IMR-90 (cell line): Measurements from ENCODE around the gene PRELID1. TPM values are rescaled to one million over a fixed set of nuclear protein-coding genes. Genes with fewer than 3 reads are reported as not detected.

Experiments used
- ATAC-seq: fragments of 200-7000 bp; cut with Tn5 transposase; 2 replicates; pipeline ENCODE4 v1.9.1; 2020; ENCODE audit warnings: low read depth, mild to moderate bottlenecking, moderate library complexity
- BruUV-seq: library from RNA; stranded (reverse); fragments of 400-500 nt; replicated peaks from 2 replicates; lab custom pipeline; 2021; lab: Mats Ljungman, UMichigan
- CTCF ChIA-PET: fragments of 300-600 bp; formaldehyde crosslinking; extraction: SDS; loops from one replicate; lab custom pipeline; 2021; ENCODE audit warnings: antibody characterized with exemption; lab: Yijun Ruan, JAX
- POLR2A ChIA-PET: fragments of 300-600 bp; sonication (Branson Sonifier 250); formaldehyde crosslinking; loops from one replicate; lab custom pipeline; 2022; ENCODE audit warnings: antibody characterized with exemption; ENCODE audit not compliant: unreplicated experiment; lab: Charles Lee
- DNase-seq: peaks from one replicate; pipeline ENCODE4 v3.0.0; 2013
- H2AFZ ChIP-seq: replicated peaks from 2 replicates; pipeline ENCODE3; 2013; ENCODE audit warnings: low read length, mild to moderate bottlenecking; ENCODE audit not compliant: poor library complexity
- H2AK5ac ChIP-seq: 2 replicates; pipeline ENCODE4 v1.6.1; 2013; ENCODE audit warnings: low read depth, low read length, inconsistent platforms
- H2AK9ac ChIP-seq: replicated peaks from 2 replicates; pipeline ENCODE3; 2013; ENCODE audit warnings: mild to moderate bottlenecking, low read depth, low read length, moderate library complexity; ENCODE audit not compliant: poor library complexity
- H2BK120ac ChIP-seq: 2 replicates; pipeline ENCODE4 v1.6.1; 2013; ENCODE audit warnings: low read depth, low read length, inconsistent platforms
- H2BK15ac ChIP-seq: 3 replicates; pipeline ENCODE4 v1.6.1; 2013; ENCODE audit warnings: low read depth, low read length, inconsistent platforms
- H2BK20ac ChIP-seq: 2 replicates; pipeline ENCODE4 v1.6.1; 2013; ENCODE audit warnings: low read depth, mild to moderate bottlenecking, inconsistent platforms, low read length, moderate library complexity
- H2BK5ac ChIP-seq: 2 replicates; pipeline ENCODE4 v1.6.1; 2013; ENCODE audit warnings: mild to moderate bottlenecking, low read depth, low read length, inconsistent platforms; ENCODE audit not compliant: poor library complexity, severe bottlenecking
- H3K14ac ChIP-seq: replicated peaks from 2 replicates; pipeline ENCODE4 v1.6.1; 2013; ENCODE audit warnings: low read depth, low read length, inconsistent platforms
- H3K18ac ChIP-seq: 2 replicates; pipeline ENCODE4 v1.6.1; 2013; ENCODE audit warnings: low read depth, low read length, control low read depth
- H3K23ac ChIP-seq: 2 replicates; pipeline ENCODE4 v1.6.1; 2013; ENCODE audit warnings: low read depth, low read length, inconsistent platforms
- H3K27ac ChIP-seq: 2 replicates; pipeline ENCODE4 v1.5.1; 2013; ENCODE audit warnings: mild to moderate bottlenecking, control low read depth, low read length; ENCODE audit not compliant: insufficient read depth
- H3K27me3 ChIP-seq: 2 replicates; pipeline ENCODE4 v1.6.1; 2013; ENCODE audit warnings: low read length; ENCODE audit not compliant: control insufficient read depth, insufficient read depth
- H3K36me3 ChIP-seq: 2 replicates; pipeline ENCODE4 v1.6.1; 2013; ENCODE audit warnings: low read length, mixed read lengths; ENCODE audit not compliant: control insufficient read depth, insufficient read depth
- H3K4ac ChIP-seq: 2 replicates; pipeline ENCODE4 v1.6.1; 2013; ENCODE audit warnings: low read depth, low read length, inconsistent platforms
- H3K4me1 ChIP-seq: 2 replicates; pipeline ENCODE4 v1.6.1; 2013; ENCODE audit warnings: low read length, mixed read lengths; ENCODE audit not compliant: control insufficient read depth, insufficient read depth
- H3K4me2 ChIP-seq: 2 replicates; pipeline ENCODE4 v1.6.1; 2013; ENCODE audit warnings: low read depth, mild to moderate bottlenecking, control low read depth, low read length, moderate library complexity
- H3K4me3 ChIP-seq: 2 replicates; pipeline ENCODE4 v1.5.1; 2013; ENCODE audit warnings: low read depth, mild to moderate bottlenecking, control low read depth, low read length, moderate library complexity; ENCODE audit not compliant: insufficient read depth
- H3K56ac ChIP-seq: 2 replicates; pipeline ENCODE4 v1.6.1; 2013; ENCODE audit warnings: low read length, inconsistent platforms; ENCODE audit not compliant: insufficient read depth; ENCODE audit errors: extremely low read depth
- H3K79me1 ChIP-seq, 2 experiments: 2 replicates each; pipeline ENCODE4 v1.6.1; 2013; ENCODE audit warnings: low read length in 2 of 2, inconsistent platforms in 1 of 2, low read depth in 1 of 2
- H3K9ac ChIP-seq: 2 replicates; pipeline ENCODE4 v1.6.1; 2013; ENCODE audit warnings: low read depth, low read length, control low read depth
- H3K9me1 ChIP-seq: 2 replicates; pipeline ENCODE4 v1.6.1; 2013; ENCODE audit warnings: low read length, inconsistent platforms; ENCODE audit not compliant: insufficient read depth
- H3K9me3 ChIP-seq: 2 replicates; pipeline ENCODE4 v1.6.1; 2013; ENCODE audit warnings: low read length; ENCODE audit not compliant: control insufficient read depth, insufficient read depth
- H4K20me1 ChIP-seq: 2 replicates; pipeline ENCODE4 v1.6.1; 2013; ENCODE audit warnings: low read length, inconsistent platforms; ENCODE audit not compliant: insufficient read depth
- H4K5ac ChIP-seq: 2 replicates; pipeline ENCODE4 v1.6.1; 2013; ENCODE audit warnings: mild to moderate bottlenecking, low read depth, low read length, control low read depth
- H4K8ac ChIP-seq, 2 experiments: 2 replicates each; pipeline ENCODE4 v1.6.1; 2013; ENCODE audit warnings: low read depth in 2 of 2, low read length in 2 of 2, control low read depth in 1 of 2, inconsistent platforms in 1 of 2
- H4K91ac ChIP-seq: 2 replicates; pipeline ENCODE4 v1.6.1; 2013; ENCODE audit warnings: low read depth, low read length, inconsistent platforms; ENCODE audit not compliant: insufficient read depth
- BHLHE40 ChIP-seq: fragments of 150-350 bp; IDR thresholded peaks from 2 replicates; pipeline ENCODE4 v1.6.1; 2016; ENCODE audit warnings: mild to moderate bottlenecking, low read depth, low read length
- CEBPB ChIP-seq: IDR thresholded peaks from 2 replicates; pipeline ENCODE4 v1.6.1; 2012; ENCODE audit warnings: low read depth, low read length, improper control_type of control experiment
- CHD1 ChIP-seq: IDR thresholded peaks from 2 replicates; pipeline ENCODE4 v1.6.1; 2012; ENCODE audit warnings: low read depth, low read length, improper control_type of control experiment
- ELK1 ChIP-seq: fragments of 150-350 bp; IDR thresholded peaks from 2 replicates; pipeline ENCODE4 v1.6.1; 2016; ENCODE audit warnings: low read depth, mild to moderate bottlenecking, low read length, moderate library complexity, borderline replicate concordance
- FOS ChIP-seq: fragments of 150-350 bp; IDR thresholded peaks from 2 replicates; pipeline ENCODE4 v1.6.1; 2016; ENCODE audit warnings: low read depth, low read length
- MAFK ChIP-seq: IDR thresholded peaks from 2 replicates; pipeline ENCODE4 v1.6.1; 2012; ENCODE audit warnings: low read depth, low read length, improper control_type of control experiment
- NFE2L2 ChIP-seq: fragments of 150-350 bp; IDR thresholded peaks from 2 replicates; pipeline ENCODE4 v1.6.1; 2016; ENCODE audit warnings: low read depth, mild to moderate bottlenecking, low read length
- RAD21 ChIP-seq: IDR thresholded peaks from 2 replicates; pipeline ENCODE4 v1.6.1; 2012; ENCODE audit warnings: low read length, improper control_type of control experiment
- RCOR1 ChIP-seq: IDR thresholded peaks from 2 replicates; pipeline ENCODE4 v1.6.1; 2012; ENCODE audit warnings: mild to moderate bottlenecking, low read length, improper control_type of control experiment; ENCODE audit not compliant: insufficient replicate concordance
- RFX5 ChIP-seq: IDR thresholded peaks from 2 replicates; pipeline ENCODE4 v1.8.0; 2012; ENCODE audit warnings: low read depth, mild to moderate bottlenecking, low read length, moderate library complexity
- SMC3 ChIP-seq: fragments of 150-350 bp; IDR thresholded peaks from 2 replicates; pipeline ENCODE4 v1.6.1; 2016; ENCODE audit warnings: low read depth, mild to moderate bottlenecking, antibody characterized with exemption, low read length, moderate library complexity
- USF2 ChIP-seq: fragments of 150-350 bp; IDR thresholded peaks from 2 replicates; pipeline ENCODE4 v1.6.1; 2017; ENCODE audit warnings: mild to moderate bottlenecking, antibody characterized with exemption, low read length, low read depth
- WGBS, 2 experiments: methylation state at CpG; one replicate each; pipeline versions ENCODE4 v1.1.5 to v1.1.7; 2013; ENCODE audit warnings: missing lambda C conversion rate in 2 of 2; ENCODE audit not compliant: insufficient read length in 1 of 2; ENCODE audit errors: extremely low coverage in 2 of 2; 5-methylcytosine and 5-hydroxymethylcytosine counted together
- dilution Hi-C: fragments of 300-500 bp; cut with HindIII; formaldehyde crosslinking; loops from one replicate; pipeline ENCODE4 v1.14.3; 2018; ENCODE audit warnings: low sequenced_read_pairs; ENCODE audit not compliant: unreplicated experiment
- in situ Hi-C: fragments of 300-500 bp; cut with MboI; formaldehyde crosslinking; loops from 3 replicates; pipeline ENCODE4 v1.14.3; 2019; ENCODE audit warnings: low sequenced_read_pairs, inconsistent platforms, mixed read lengths
- intact Hi-C: fragments of 100-400 bp; cut with micrococcal nuclease; formaldehyde crosslinking; loops from 2 replicates; pipeline ENCODE4 v1.10.0; 2022
- polyA plus RNA-seq, 3 experiments: library from polyadenylated mRNA; depleted of rRNA; stranded (reverse); fragments of >200 nt; gene quantifications; 2 replicates each; pipeline ENCODE4 v1.2.3, GENCODE V29; 2012; ENCODE audit warnings: low replicate concordance in 1 of 3
- total RNA-seq: library from RNA; depleted of rRNA; stranded (reverse); fragments of >200 nt; gene quantifications from 2 replicates; pipeline ENCODE4 v1.2.3, GENCODE V29; 2012

PRELID1 gene
- total and polyA plus RNA-seq, 2 of the 4 experiments (the other 2 are of a cell fraction): 116 to 239 TPM

GRCh38 chr5:177311723-177312648 lies 8.4 kb downstream of the PRELID1 start, which contains the start of gene MXD3:
MXD3 (minus strand) TSS chr5:177311898; CDS start chr5:177311830, 68 bp downstream.
- H2BK5ac ChIP-seq: peak within 1 kb of the TSS; percentile 16
- peaks cover 9 to 48% of the 10 kb centered on the region in 2 experiments; a peak in 3 of 4 replicates for H3K79me1 ChIP-seq
- H4K8ac ChIP-seq: peak within 1 kb of the TSS; percentile 26 to 66; a peak in 3 of 4 replicates
- peak within 1 kb of the TSS; percentile 71 for H2AK5ac ChIP-seq
- H3K4me3 ChIP-seq: peak within 1 kb of the TSS; percentile 44
- H3K36me3 ChIP-seq: peaks cover 5% of the 10 kb centered on the region
- H2BK20ac ChIP-seq: no peak within 1 kb of the TSS
- no peaks in the 10 kb centered on the region for H3K9me3 ChIP-seq
- DNase-seq (peak; percentile 90), ATAC-seq (peak; percentile 92)
- peak within 1 kb of the TSS; percentile 82 for H3K4me2 ChIP-seq
- peaks cover 7% of the 10 kb centered on the region; the same call in 1 of the 2 replicates for H3K4me1 ChIP-seq
- no peak within 1 kb of the TSS for H4K5ac ChIP-seq
- peak within 1 kb of the TSS; percentile 48 for H3K14ac ChIP-seq
- peak within 1 kb of the TSS; percentile 84 for H4K91ac ChIP-seq
- peak within 1 kb of the TSS; percentile 52; the same call in 1 of the 2 replicates for H3K27ac ChIP-seq
- WGBS, 2 experiments: 0% methylated on average over 43 of the region's 78 CpGs; no CpG with 5 or more reads in 1 of the 2 experiments
- H3K9me1 ChIP-seq: 0 out of 2 replicates have a peak, but pooled peaks cover 2% of the 10 kb centered on the region
- H3K27me3 ChIP-seq: no peaks in the 10 kb centered on the region
- H3K9ac ChIP-seq: peak within 1 kb of the TSS; percentile 42; the same call in 1 of the 2 replicates
- in situ Hi-C loops (loop anchor here (5.0 kb wide), 1 partner anchor 135 kb away; the partner anchor contains the start of gene PRR7), intact Hi-C loops (loop anchor here (2.0 kb wide), 2 partner anchors 145 to 189 kb away; no protein-coding TSS in a partner anchor), dilution Hi-C loops (no loop called here)
- H2BK15ac ChIP-seq: no peak within 1 kb of the TSS
- CTCF ChIA-PET: no interaction called here
- no TSS peak for BruUV-seq
- H3K56ac ChIP-seq: peak within 1 kb of the TSS; percentile 19; the same call in 1 of the 2 replicates
- 0 out of 2 replicates have a peak within 1 kb of the TSS, but pooled peaks have one; percentile 33 for H3K23ac ChIP-seq
- H2AK9ac ChIP-seq: peak within 1 kb of the TSS; percentile 99
- H2AFZ ChIP-seq: peak within 1 kb of the TSS; percentile 93
- no peak within 1 kb of the TSS for H3K18ac ChIP-seq
- H2BK120ac ChIP-seq: 0 out of 2 replicates have a peak within 1 kb of the TSS, but pooled peaks have one; percentile 16
- H3K4ac ChIP-seq: peak within 1 kb of the TSS; percentile 59
- peaks cover 29% of the 10 kb centered on the region for H4K20me1 ChIP-seq
- POLR2A ChIA-PET: no interaction called here
- TF ChIP-seq MAFK: no peak
- TF ChIP-seq RFX5: no peak
- no peak for TF ChIP-seq CHD1
- TF ChIP-seq BHLHE40: peak; percentile 55; the same call in 1 of the 2 replicates
- no peak for TF ChIP-seq CEBPB
- no peak for TF ChIP-seq RCOR1
- TF ChIP-seq SMC3: no peak
- peak; percentile 57 for TF ChIP-seq FOS
- no peak for TF ChIP-seq ELK1
- TF ChIP-seq USF2: peak; percentile 86
- TF ChIP-seq NFE2L2: no peak
- no peak for TF ChIP-seq RAD21
